ENCODE measurements around the gene ATP6V1F.

ATP6V1F gene

DNA sequence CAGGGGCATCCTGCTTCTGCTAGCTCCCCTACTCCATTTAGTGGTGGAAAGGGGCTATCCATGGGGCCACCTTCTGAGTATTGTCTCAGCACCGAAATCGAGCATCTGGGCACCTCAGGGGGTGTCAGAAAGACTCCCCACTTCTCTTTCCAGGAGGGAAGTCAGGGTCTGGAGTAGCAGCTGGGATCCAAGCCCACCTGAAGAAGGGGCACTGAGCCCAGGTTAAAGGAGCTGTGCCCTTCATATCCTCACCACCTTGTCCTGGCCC, 29.8 kb upstream of the ATP6V1F start:
- ATAC-seq (ENCODE audit: low read depth) (no peak), DNase-seq (ENCODE audit: low spot score) (no peak)
- no peak overlapping the region for H3K4me3 ChIP-seq (ENCODE audit: severe bottlenecking)
- TF ChIP-seq CTCF (IDR thresholded peaks at IDR 0.05; ENCODE audit: poor library complexity, severe bottlenecking) = no peak
- H3K9me3 ChIP-seq (ENCODE audit: severe bottlenecking) = no peaks in the 10 kb centered on the region
- peaks cover 4% of the 10 kb centered on the region for H3K27me3 ChIP-seq (ENCODE audit: insufficient read depth, poor library complexity, severe bottlenecking)
- H3K27ac ChIP-seq (ENCODE audit: poor library complexity, severe bottlenecking) = no peak overlapping the region
- peaks cover 15% of the 10 kb centered on the region for H3K4me1 ChIP-seq (ENCODE audit: insufficient read depth, poor library complexity, severe bottlenecking)
- no peaks in the 10 kb centered on the region for H3K36me3 ChIP-seq (ENCODE audit: low read depth)

GRCh38 chr7:128833148-128833945, 29.3 kb upstream of the ATP6V1F start:
- no peak for TF ChIP-seq CTCF (IDR thresholded peaks at IDR 0.05; ENCODE audit: poor library complexity, severe bottlenecking)
- Histone ChIP-seq H3K36me3 (ENCODE audit: low read depth) (no peaks in the 10 kb centered on the region), H3K4me3 (ENCODE audit: severe bottlenecking) (no peak overlapping the region), H3K4me1 (ENCODE audit: insufficient read depth, poor library complexity, severe bottlenecking) (peaks cover 11% of the 10 kb centered on the region), H3K27ac (ENCODE audit: poor library complexity, severe bottlenecking) (no peak overlapping the region), H3K27me3 (ENCODE audit: insufficient read depth, poor library complexity, severe bottlenecking) (peaks cover 4% of the 10 kb centered on the region), H3K9me3 (ENCODE audit: severe bottlenecking) (no peaks in the 10 kb centered on the region)
- peak; percentile 63 for DNase-seq (ENCODE audit: low spot score)
- peak; percentile 29; the same call in 1 of the 3 replicates for ATAC-seq (ENCODE audit: low read depth)

- Histone ChIP-seq H3K36me3 (ENCODE audit: low read depth) (no peaks in the 10 kb centered on the region), H3K27ac (ENCODE audit: poor library complexity, severe bottlenecking) (no peak overlapping the region), H3K4me3 (ENCODE audit: severe bottlenecking) (no peak overlapping the region), H3K4me1 (ENCODE audit: insufficient read depth, poor library complexity, severe bottlenecking) (peaks cover 7% of the 10 kb centered on the region), H3K27me3 (ENCODE audit: insufficient read depth, poor library complexity, severe bottlenecking) (peaks cover 4% of the 10 kb centered on the region), H3K9me3 (ENCODE audit: severe bottlenecking) (no peaks in the 10 kb centered on the region)
- TF ChIP-seq CTCF (IDR thresholded peaks at IDR 0.05; ENCODE audit: poor library complexity, severe bottlenecking) = no peak
- ATAC-seq (ENCODE audit: low read depth) (peak; percentile 2; the same call in 1 of the 3 replicates), DNase-seq (ENCODE audit: low spot score) (no peak)
Observed at GRCh38 chr7:128833946-128834325, 28.7 kb upstream of the ATP6V1F start.

DNA sequence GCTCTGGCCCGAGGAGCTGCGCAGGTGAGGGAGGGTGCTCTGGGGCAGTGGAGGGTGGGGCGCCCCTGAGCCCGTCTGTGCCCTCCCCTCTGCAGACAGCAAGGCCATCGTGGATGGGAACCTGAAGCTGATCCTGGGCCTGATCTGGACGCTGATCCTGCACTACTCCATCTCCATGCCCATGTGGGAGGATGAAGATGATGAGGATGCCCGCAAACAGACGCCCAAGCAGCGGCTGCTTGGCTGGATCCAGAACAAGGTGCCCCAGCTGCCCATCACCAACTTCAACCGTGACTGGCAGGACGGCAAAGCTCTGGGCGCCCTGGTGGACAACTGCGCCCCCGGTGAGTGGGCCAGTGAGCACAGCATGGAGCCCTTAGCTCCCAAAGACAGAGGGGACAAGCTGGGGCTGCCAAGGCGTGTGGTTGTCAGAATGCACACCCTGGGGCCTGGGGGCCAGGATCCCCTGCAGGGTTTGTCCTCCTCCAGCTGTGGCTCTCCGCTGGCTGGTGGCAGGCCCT, 27.4 kb upstream of the ATP6V1F start:
- DNase-seq (ENCODE audit: low spot score) (no peak), ATAC-seq (ENCODE audit: low read depth) (no peak)
- H3K4me3 ChIP-seq (ENCODE audit: severe bottlenecking) = no peak overlapping the region
- H3K27ac ChIP-seq (ENCODE audit: poor library complexity, severe bottlenecking) = no peak overlapping the region
- H3K9me3 ChIP-seq (ENCODE audit: severe bottlenecking) = no peaks in the 10 kb centered on the region
- H3K27me3 ChIP-seq (ENCODE audit: insufficient read depth, poor library complexity, severe bottlenecking) = peaks cover 4% of the 10 kb centered on the region
- no peaks in the 10 kb centered on the region for H3K4me1 ChIP-seq (ENCODE audit: insufficient read depth, poor library complexity, severe bottlenecking)
- H3K36me3 ChIP-seq (ENCODE audit: low read depth) = no peaks in the 10 kb centered on the region
- TF ChIP-seq CTCF (IDR thresholded peaks at IDR 0.05; ENCODE audit: poor library complexity, severe bottlenecking) = no peak
